CD4-positive, alpha-beta T cell treated with Interleukin-10 for 1 hour (primary cell): ENCODE measurements around the gene PRPF40A.

ENCODE experiments used
- DNase-seq: peaks from one replicate; pipeline ENCODE4 v3.0.0-alpha.2; 2020

PRPF40A gene

GRCh38 chr2:152613235-152613634 is 104.0 kb downstream of the PRPF40A start:
- DNase-seq, result no peak

GRCh38 chr2:152611458-152612231 is 105.6 kb downstream of the PRPF40A start:
- DNase-seq, result peak; percentile 21

- no peak for DNase-seq
Observed at GRCh38 chr2:152609699-152610098, 107.6 kb downstream of the PRPF40A start.

GRCh38 chr2:152609154-152609553 is 108.1 kb downstream of the PRPF40A start:
- no peak for DNase-seq

- DNase-seq, result no peak
Observed at GRCh38 chr2:152607793-152608300, 109.4 kb downstream of the PRPF40A start.

- DNase-seq, result no peak
Observed at GRCh38 chr2:152606941-152607340, 110.3 kb downstream of the PRPF40A start.

GRCh38 chr2:152606081-152606480 is 111.2 kb downstream of the PRPF40A start:
- DNase-seq, result no peak

- DNase-seq, result no peak
Observed at GRCh38 chr2:152603166-152603565, 114.1 kb downstream of the PRPF40A start.

- no peak for DNase-seq
Observed at GRCh38 chr2:152602750-152603149, 114.5 kb downstream of the PRPF40A start.
